Astrocyte of the hippocampus (primary cell): ENCODE data around the gene WDR13.
"Not testable (repeated sequence)": the region's sequence is repeated elsewhere in the genome, so short reads cannot be mapped to it uniquely, and the experiment has no call there.

Experiments
- DNase-seq: peaks from one replicate; pipeline ENCODE4 v3.0.0; 2011; ENCODE audit warnings: low read depth, low spot score

Gene WDR13

GRCh38 chrX:48597353-48598264, at the start of gene WDR13:
WDR13 (plus strand) TSS chrX:48597492; CDS start chrX:48597997, 505 bp downstream.
- DNase-seq, result peak; percentile 95

- DNase-seq, result no peak
Observed at GRCh38 chrX:48548871-48549270, 48.4 kb upstream of the WDR13 start.

- DNase-seq, result not testable (repeated sequence)
Observed at GRCh38 chrX:48555731-48556325, 41.5 kb upstream of the WDR13 start.

- peak; percentile 67 for DNase-seq
Observed at GRCh38 chrX:48558271-48558670, 39.0 kb upstream of the WDR13 start.

GRCh38 chrX:48559636-48560035, 37.7 kb upstream of the WDR13 start:
- no peak for DNase-seq

- DNase-seq, result no peak
Observed at GRCh38 chrX:48560056-48560455, 37.2 kb upstream of the WDR13 start.

- DNase-seq, result no peak
Observed at GRCh38 chrX:48560681-48561080, 36.6 kb upstream of the WDR13 start.

- DNase-seq, result no peak
Observed at GRCh38 chrX:48569958-48570357, 27.3 kb upstream of the WDR13 start.

- DNase-seq, result no peak
Observed at GRCh38 chrX:48573690-48574269, 23.5 kb upstream of the WDR13 start.

GRCh38 chrX:48574270-48575266, 22.7 kb upstream of the WDR13 start, which contains the start of gene RBM3:
RBM3 (plus strand) TSS chrX:48574484; CDS start chrX:48575181, 697 bp downstream.
- peak; percentile 94 for DNase-seq

GRCh38 chrX:48575642-48576041, 21.6 kb upstream of the WDR13 start:
- no peak for DNase-seq

- no peak for DNase-seq
Observed at GRCh38 chrX:48576108-48576507, 21.2 kb upstream of the WDR13 start.

GRCh38 chrX:48578661-48579128, 18.6 kb upstream of the WDR13 start:
- no peak for DNase-seq

- DNase-seq, result no peak
Observed at GRCh38 chrX:48579259-48579658, 18.0 kb upstream of the WDR13 start.

- DNase-seq, result no peak
Observed at GRCh38 chrX:48580662-48581061, 16.6 kb upstream of the WDR13 start.

GRCh38 chrX:48584698-48585097, 12.6 kb upstream of the WDR13 start:
- DNase-seq, result no peak

- DNase-seq, result peak; percentile 37
Observed at GRCh38 chrX:48589482-48590162, 7.7 kb upstream of the WDR13 start.

- no peak for DNase-seq
Observed at GRCh38 chrX:48590203-48591103, 6.8 kb upstream of the WDR13 start.

GRCh38 chrX:48591255-48591791, 6.0 kb upstream of the WDR13 start:
- DNase-seq, result peak; percentile 64
